Hepatocyte (in vitro differentiated cells): ENCODE data around the gene GULP1. TPM values are rescaled to one million over a fixed set of nuclear protein-coding genes. Genes with fewer than 3 reads are reported as not detected.
A peak's percentile ranks its signal among the peaks of the same experiment; 100 is the strongest.

Experiments
- DNase-seq: peaks from one replicate; pipeline ENCODE4 v3.0.0-alpha.2; 2016; ENCODE audit warnings: low spot score
- H2AFZ ChIP-seq: fragments of 200-600 bp; sonication (generic); 2 replicates; pipeline ENCODE4 v1.6.0; 2016; ENCODE audit warnings: antibody characterized with exemption, mild to moderate bottlenecking
- H3K27ac ChIP-seq: fragments of 200-600 bp; sonication (generic); 2 replicates; pipeline ENCODE4 v1.5.1; 2016; ENCODE audit warnings: mild to moderate bottlenecking
- H3K27me3 ChIP-seq: fragments of 200-600 bp; sonication (generic); 2 replicates; pipeline ENCODE4 v1.6.1; 2016
- H3K36me3 ChIP-seq: fragments of 200-600 bp; sonication (generic); replicated peaks from 2 replicates; pipeline ENCODE4 v1.5.1; 2016; ENCODE audit warnings: low read depth; ENCODE audit not compliant: insufficient read depth
- H3K4me1 ChIP-seq: fragments of 200-600 bp; sonication (generic); 2 replicates; pipeline ENCODE4 v1.5.1; 2016; ENCODE audit warnings: mild to moderate bottlenecking, moderate library complexity; ENCODE audit not compliant: insufficient read depth
- H3K4me2 ChIP-seq: fragments of 200-600 bp; sonication (generic); 2 replicates; pipeline ENCODE4 v1.6.0; 2016
- H3K4me3 ChIP-seq: fragments of 200-600 bp; sonication (generic); 2 replicates; pipeline ENCODE4 v1.5.1; 2016; ENCODE audit warnings: mild to moderate bottlenecking
- H3K79me2 ChIP-seq: fragments of 200-600 bp; sonication (generic); 2 replicates; pipeline ENCODE4 v1.6.0; 2017; ENCODE audit warnings: mild to moderate bottlenecking
- H3K9me2 ChIP-seq: fragments of 200-600 bp; sonication (generic); replicated peaks from 2 replicates; pipeline ENCODE4 v1.6.0; 2017; ENCODE audit warnings: mild to moderate bottlenecking; ENCODE audit not compliant: insufficient read depth
- H3K9me3 ChIP-seq: fragments of 200-600 bp; sonication (generic); 2 replicates; pipeline ENCODE4 v1.5.1; 2016; ENCODE audit warnings: low read depth, mild to moderate bottlenecking
- H4K20me1 ChIP-seq: fragments of 200-600 bp; sonication (generic); 2 replicates; pipeline ENCODE4 v1.6.0; 2016; ENCODE audit warnings: mild to moderate bottlenecking; ENCODE audit not compliant: insufficient read depth, poor library complexity, severe bottlenecking
- CTCF ChIP-seq: fragments of 200-600 bp; sonication (generic); IDR thresholded peaks from 2 replicates; pipeline ENCODE4 v1.5.1; 2016; ENCODE audit warnings: antibody characterized with exemption, mild to moderate bottlenecking; ENCODE audit not compliant: poor library complexity
- EZH2 ChIP-seq: fragments of 200-600 bp; sonication (generic); IDR thresholded peaks from 2 replicates; pipeline ENCODE4 v1.6.1; 2016; ENCODE audit warnings: antibody characterized with exemption, mild to moderate bottlenecking, borderline replicate concordance
- EZH2phosphoT487 ChIP-seq: fragments of 200-600 bp; sonication (generic); IDR thresholded peaks from one replicate; pipeline ENCODE4 v1.6.1; 2018; ENCODE audit warnings: antibody characterized with exemption, mild to moderate bottlenecking, low read depth, moderate library complexity; ENCODE audit not compliant: unreplicated experiment, severe bottlenecking
- WGBS: methylation state at CpG from one replicate; pipeline ENCODE4 v1.1.6; 2016; ENCODE audit warnings: low lambda C conversion rate; ENCODE audit errors: missing lambda C conversion rate; 5-methylcytosine and 5-hydroxymethylcytosine counted together
- polyA plus RNA-seq: library from polyadenylated mRNA; unstranded; fragments of >200 nt; fragmentation: Nextera tagmentation; extraction: Ambion mirVana; gene quantifications from 2 replicates; pipeline ENCODE4 v1.2.1, GENCODE V29; 2016
- total RNA-seq: library from RNA; depleted of rRNA; stranded (reverse); fragments of >200 nt; gene quantifications from 2 replicates; pipeline ENCODE4 v1.2.3, GENCODE V29; 2014

The GULP1 gene
- total and polyA plus RNA-seq, 2 experiments from 2014 or later = 55.6 to 135 TPM

GRCh38 chr2:188378371-188378950, 86.8 kb downstream of the GULP1 start:
- Histone ChIP-seq H3K4me2 (no peak overlapping the region), H4K20me1 (no peaks in the 10 kb centered on the region), H3K9me3 (no peaks in the 10 kb centered on the region), H3K79me2 (peaks cover 60% of the 10 kb centered on the region), H3K27me3 (no peaks in the 10 kb centered on the region), H3K36me3 (no peaks in the 10 kb centered on the region), H3K9me2 (no peaks in the 10 kb centered on the region), H2AFZ (no peak overlapping the region), H3K4me3 (no peak overlapping the region), H3K27ac (no peak overlapping the region), H3K4me1 (peaks cover 8% of the 10 kb centered on the region)
- DNase-seq = no peak
- TF ChIP-seq CTCF (no peak), EZH2phosphoT487 (no peak), EZH2 (no peak)
- WGBS = 85% methylated on average over 5 of the region's 5 CpGs

- Histone ChIP-seq H3K9me2 (no peaks in the 10 kb centered on the region), H4K20me1 (no peaks in the 10 kb centered on the region), H3K4me1 (peaks cover 8% of the 10 kb centered on the region), H3K36me3 (no peaks in the 10 kb centered on the region), H3K4me3 (no peak overlapping the region), H2AFZ (no peak overlapping the region), H3K4me2 (no peak overlapping the region), H3K79me2 (peaks cover 47% of the 10 kb centered on the region), H3K27me3 (no peaks in the 10 kb centered on the region), H3K27ac (peak overlapping the region; percentile 32), H3K9me3 (no peaks in the 10 kb centered on the region)
- TF ChIP-seq EZH2phosphoT487 (no peak), EZH2 (no peak), CTCF (no peak)
- DNase-seq = no peak
- WGBS = 92% methylated on average over 3 of the region's 3 CpGs
Measured at GRCh38 chr2:188379748-188380147, 88.1 kb downstream of the GULP1 start.

- Histone ChIP-seq H3K4me3 (no peak overlapping the region), H3K27me3 (no peaks in the 10 kb centered on the region), H3K4me2 (no peak overlapping the region), H4K20me1 (no peaks in the 10 kb centered on the region), H3K9me2 (no peaks in the 10 kb centered on the region), H3K4me1 (peaks cover 8% of the 10 kb centered on the region), H2AFZ (no peak overlapping the region), H3K36me3 (no peaks in the 10 kb centered on the region), H3K9me3 (no peaks in the 10 kb centered on the region), H3K27ac (peak overlapping the region; percentile 32), H3K79me2 (peaks cover 44% of the 10 kb centered on the region)
- no peak for DNase-seq
- TF ChIP-seq EZH2 (no peak), EZH2phosphoT487 (no peak), CTCF (no peak)
- WGBS = 62% methylated on average over 2 of the region's 2 CpGs
Measured at GRCh38 chr2:188380280-188380679, 88.6 kb downstream of the GULP1 start.

- Histone ChIP-seq H3K4me3 (no peak overlapping the region), H3K4me2 (no peak overlapping the region), H2AFZ (no peak overlapping the region), H3K27me3 (no peaks in the 10 kb centered on the region), H4K20me1 (no peaks in the 10 kb centered on the region), H3K27ac (peak overlapping the region; percentile 74), H3K9me3 (no peaks in the 10 kb centered on the region), H3K9me2 (no peaks in the 10 kb centered on the region), H3K4me1 (peaks cover 8% of the 10 kb centered on the region), H3K36me3 (no peaks in the 10 kb centered on the region), H3K79me2 (peaks cover 34% of the 10 kb centered on the region)
- peak; percentile 35 for DNase-seq
- no peak for TF ChIP-seq EZH2phosphoT487
- no peak for TF ChIP-seq EZH2
- no peak for TF ChIP-seq CTCF
- 75% methylated on average over 1 of the region's 1 CpG for WGBS
Measured at GRCh38 chr2:188381614-188382013, 89.9 kb downstream of the GULP1 start.
